ENCODE results near the gene PROM1. TPM values are rescaled to one million over a fixed set of nuclear protein-coding genes. Genes with fewer than 3 reads are reported as not detected.

Gene PROM1
- total and polyA plus RNA-seq, 2 of the 13 experiments (the other 11 are each of a cell fraction or from before 2014, with no cell fraction given), result 3.9 to 16.4 TPM

DNA sequence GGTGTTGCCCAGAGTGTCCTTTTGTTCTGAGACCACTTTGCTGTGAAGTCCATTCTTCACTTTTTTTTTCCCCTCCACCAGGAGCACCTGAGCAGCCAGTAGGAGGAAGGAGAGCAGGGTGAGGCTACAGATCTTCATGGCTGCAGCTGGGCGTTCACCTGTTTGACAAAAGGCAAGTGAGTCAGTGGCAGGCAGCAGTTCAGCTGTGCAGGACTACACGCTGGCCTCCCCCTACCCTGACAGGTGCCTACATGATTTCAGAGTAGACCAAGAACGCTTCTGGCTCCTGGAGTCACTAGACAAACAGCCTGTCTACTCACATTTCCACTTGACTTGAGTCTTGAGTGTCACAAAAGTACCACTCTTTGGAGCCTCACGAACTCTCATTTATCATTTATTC is 147.3 kb downstream of the PROM1 start:
- no peak overlapping the region for H3K27ac ChIP-seq (ENCODE audit: extremely low read length, insufficient read depth, low read length)
- H3K9me3 ChIP-seq (ENCODE audit: low read length), result no peaks in the 10 kb centered on the region
- H4K20me1 ChIP-seq (ENCODE audit: insufficient read depth, low read length), result no peaks in the 10 kb centered on the region
- H3K79me2 ChIP-seq (ENCODE audit: insufficient read depth, low read length), result no peaks in the 10 kb centered on the region
- H3K9ac ChIP-seq (ENCODE audit: insufficient read depth, low read depth, low read length), result no peak overlapping the region
- H2AFZ ChIP-seq (ENCODE audit: low read length), result no peak overlapping the region
- WGBS (ENCODE audit: low lambda C conversion rate), result 4% methylated on average over 4 of the region's 4 CpGs
- H3K36me3 ChIP-seq (replicated peaks in 1 of 2; ENCODE audit: control insufficient read depth in 1 of 2, insufficient read depth in 2 of 2, low read length in 2 of 2), result no peaks in the 10 kb centered on the region
- TF ChIP-seq ZNF775 (CRISPR knock-in tag; IDR thresholded peaks at IDR 0.05; ENCODE audit: borderline replicate concordance) (no peak), POLR2AphosphoS5 (IDR thresholded peaks at IDR 0.05; ENCODE audit: low read depth, low read length) (no peak), FOXO1 (CRISPR knock-in tag; IDR thresholded peaks at IDR 0.05) (no peak), MAZ (IDR thresholded peaks at IDR 0.05; ENCODE audit: borderline replicate concordance, low read depth, low read length) (no peak), MAZ (CRISPR knock-in tag; IDR thresholded peaks at IDR 0.05; ENCODE audit: low read depth) (no peak), HOXA5 (CRISPR knock-in tag; IDR thresholded peaks at IDR 0.05) (no peak), WIZ (CRISPR knock-in tag; IDR thresholded peaks at IDR 0.05) (no peak), PHF5A (CRISPR knock-in tag; IDR thresholded peaks at IDR 0.05; ENCODE audit: low read depth, unreplicated experiment) (no peak), NFYB (CRISPR knock-in tag; IDR thresholded peaks at IDR 0.05) (no peak), FOXC1 (CRISPR knock-in tag; IDR thresholded peaks at IDR 0.05; ENCODE audit: borderline replicate concordance) (no peak), ELF3 (CRISPR knock-in tag; IDR thresholded peaks at IDR 0.05) (no peak), ZNF878 (CRISPR knock-in tag; IDR thresholded peaks at IDR 0.05) (no peak)
- TF ChIP-seq, protein P1, sequence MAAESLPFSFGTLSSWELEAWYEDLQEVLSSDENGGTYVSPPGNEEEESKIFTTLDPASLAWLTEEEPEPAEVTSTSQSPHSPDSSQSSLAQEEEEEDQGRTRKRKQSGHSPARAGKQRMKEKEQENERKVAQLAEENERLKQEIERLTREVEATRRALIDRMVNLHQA (CRISPR knock-in tag; IDR thresholded peaks at IDR 0.05), result no peak
- intact Hi-C loops (cut with micrococcal nuclease; ENCODE audit: unreplicated experiment) (no loop called here), in situ Hi-C loops (cut with HindIII; ENCODE audit: extremely low pct_ligation_motif_present, low pct_unique_long_range_greater_than_20kb) (no loop called here)
- DNase-seq (ENCODE audit: low spot score), result no peak
- H3K4me2 ChIP-seq (ENCODE audit: low read depth, low read length), result no peak overlapping the region
- peaks cover 2 to 16% of the 10 kb centered on the region in 2 experiments; a peak in 3 of 5 replicates for H3K27me3 ChIP-seq (ENCODE audit: control insufficient read depth in 1 of 2, insufficient read depth in 2 of 2, low read length in 2 of 2)
- no peak for FAIRE-seq
- ChIA-PET POLR2A (no interaction called here), CTCF (ENCODE audit: low intra/inter-chr PET ratio, low total read pairs) (no interaction called here)
- no peak for ATAC-seq
- BruUV-seq (replicated peaks), result no TSS peak
- no peaks in the 10 kb centered on the region for H3K4me1 ChIP-seq (ENCODE audit: insufficient read depth, low read length)
- no peak overlapping the region for H3K4me3 ChIP-seq (replicated peaks in 1 of 3; ENCODE audit: insufficient read depth in 1 of 3, low read depth in 2 of 3, low read length in 3 of 3)

Measured in HepG2 (cell line).